MM.1S (cell line): Measurements from ENCODE around the gene RAB6B.

ENCODE experiments used
- DNase-seq: peaks from one replicate; pipeline ENCODE4 v3.0.0-alpha.2; 2015
- H2AFZ ChIP-seq: fragments of 300-600 bp; sonication (generic); 2 replicates; pipeline ENCODE4 v1.6.0; 2016; ENCODE audit warnings: antibody characterized with exemption, low read length
- H3F3A ChIP-seq: fragments of 300-600 bp; sonication (generic); 2 replicates; pipeline ENCODE4 v1.6.1; 2016; ENCODE audit warnings: mild to moderate bottlenecking, antibody characterized with exemption, low read length, moderate library complexity, mixed read lengths; ENCODE audit not compliant: insufficient read depth
- H3K27ac ChIP-seq: fragments of 300-600 bp; sonication (generic); 2 replicates; pipeline ENCODE4 v1.5.1; 2016; ENCODE audit warnings: mild to moderate bottlenecking, low read length
- H3K27me3 ChIP-seq: fragments of 300-600 bp; sonication (generic); replicated peaks from 2 replicates; pipeline ENCODE4 v1.6.0; 2016; ENCODE audit warnings: low read length; ENCODE audit not compliant: insufficient read depth
- H3K36me3 ChIP-seq: fragments of 300-600 bp; sonication (generic); replicated peaks from 2 replicates; pipeline ENCODE4 v1.6.1; 2016; ENCODE audit warnings: mild to moderate bottlenecking, low read length, mixed read lengths; ENCODE audit not compliant: insufficient read depth
- H3K4me1 ChIP-seq: fragments of 300-600 bp; sonication (generic); 2 replicates; pipeline ENCODE4 v1.6.1; 2016; ENCODE audit warnings: low read length, mixed read lengths
- H3K4me2 ChIP-seq: fragments of 300-600 bp; sonication (generic); 2 replicates; pipeline ENCODE4 v1.6.0; 2016; ENCODE audit warnings: low read depth, low read length
- H3K4me3 ChIP-seq: fragments of 300-600 bp; sonication (generic); 2 replicates; pipeline ENCODE4 v1.5.1; 2016; ENCODE audit warnings: low read length, mixed read lengths
- H3K79me2 ChIP-seq: fragments of 300-600 bp; sonication (generic); 2 replicates; pipeline ENCODE4 v1.6.1; 2016; ENCODE audit warnings: mixed run types, low read length, mixed read lengths
- H3K9ac ChIP-seq: fragments of 300-600 bp; sonication (generic); 2 replicates; pipeline ENCODE4 v1.6.1; 2016; ENCODE audit warnings: low read length, mixed read lengths
- H3K9me2 ChIP-seq: fragments of 300-600 bp; sonication (generic); replicated peaks from 2 replicates; pipeline ENCODE4 v1.6.1; 2016; ENCODE audit warnings: mild to moderate bottlenecking, low read length, mixed read lengths; ENCODE audit not compliant: insufficient read depth
- H3K9me3 ChIP-seq: fragments of 300-600 bp; sonication (generic); replicated peaks from 2 replicates; pipeline ENCODE4 v1.6.1; 2016; ENCODE audit warnings: mild to moderate bottlenecking, low read length, mixed read lengths; ENCODE audit not compliant: insufficient read depth
- H4K20me1 ChIP-seq: fragments of 300-600 bp; sonication (generic); 2 replicates; pipeline ENCODE4 v1.6.1; 2016; ENCODE audit warnings: mild to moderate bottlenecking, low read length, moderate library complexity, mixed read lengths; ENCODE audit not compliant: insufficient read depth
- EZH2 ChIP-seq: fragments of 300-600 bp; sonication (generic); optimal IDR thresholded peaks from 2 replicates; pipeline ENCODE3; 2017; ENCODE audit warnings: low read depth, mild to moderate bottlenecking, antibody characterized with exemption, low read length, mixed read lengths
- EZH2phosphoT487 ChIP-seq: fragments of 300-600 bp; sonication (generic); IDR thresholded peaks from 2 replicates; pipeline ENCODE4 v1.6.1; 2018; ENCODE audit warnings: antibody characterized with exemption, low read length
- TF ChIP-seq, protein P1 (sequence below): fragments of 300-600 bp; sonication (generic); IDR thresholded peaks from 2 replicates; pipeline ENCODE4 v1.5.1; 2016; ENCODE audit warnings: antibody characterized with exemption, low read length, mixed read lengths

RAB6B gene

GRCh38 chr3:133865136-133865855 lies 30.4 kb downstream of the RAB6B start:
- Histone ChIP-seq H3K27me3 (no peaks in the 10 kb centered on the region), H3F3A (no peaks in the 10 kb centered on the region), H2AFZ (no peak overlapping the region), H3K4me1 (no peaks in the 10 kb centered on the region), H3K36me3 (no peaks in the 10 kb centered on the region), H3K9ac (no peak overlapping the region), H3K27ac (no peak overlapping the region), H4K20me1 (no peaks in the 10 kb centered on the region), H3K9me3 (no peaks in the 10 kb centered on the region), H3K79me2 (no peaks in the 10 kb centered on the region), H3K4me3 (no peak overlapping the region), H3K9me2 (no peaks in the 10 kb centered on the region), H3K4me2 (no peak overlapping the region)
- no peak for DNase-seq
- TF ChIP-seq, protein P1, sequence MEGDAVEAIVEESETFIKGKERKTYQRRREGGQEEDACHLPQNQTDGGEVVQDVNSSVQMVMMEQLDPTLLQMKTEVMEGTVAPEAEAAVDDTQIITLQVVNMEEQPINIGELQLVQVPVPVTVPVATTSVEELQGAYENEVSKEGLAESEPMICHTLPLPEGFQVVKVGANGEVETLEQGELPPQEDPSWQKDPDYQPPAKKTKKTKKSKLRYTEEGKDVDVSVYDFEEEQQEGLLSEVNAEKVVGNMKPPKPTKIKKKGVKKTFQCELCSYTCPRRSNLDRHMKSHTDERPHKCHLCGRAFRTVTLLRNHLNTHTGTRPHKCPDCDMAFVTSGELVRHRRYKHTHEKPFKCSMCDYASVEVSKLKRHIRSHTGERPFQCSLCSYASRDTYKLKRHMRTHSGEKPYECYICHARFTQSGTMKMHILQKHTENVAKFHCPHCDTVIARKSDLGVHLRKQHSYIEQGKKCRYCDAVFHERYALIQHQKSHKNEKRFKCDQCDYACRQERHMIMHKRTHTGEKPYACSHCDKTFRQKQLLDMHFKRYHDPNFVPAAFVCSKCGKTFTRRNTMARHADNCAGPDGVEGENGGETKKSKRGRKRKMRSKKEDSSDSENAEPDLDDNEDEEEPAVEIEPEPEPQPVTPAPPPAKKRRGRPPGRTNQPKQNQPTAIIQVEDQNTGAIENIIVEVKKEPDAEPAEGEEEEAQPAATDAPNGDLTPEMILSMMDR: no peak
- no peak for TF ChIP-seq EZH2phosphoT487
- TF ChIP-seq EZH2: no peak

- Histone ChIP-seq H2AFZ (no peak overlapping the region), H3K27ac (no peak overlapping the region), H3K79me2 (no peaks in the 10 kb centered on the region), H3K4me1 (no peaks in the 10 kb centered on the region), H3F3A (no peaks in the 10 kb centered on the region), H3K27me3 (no peaks in the 10 kb centered on the region), H4K20me1 (no peaks in the 10 kb centered on the region), H3K4me2 (no peak overlapping the region), H3K36me3 (no peaks in the 10 kb centered on the region), H3K9me2 (no peaks in the 10 kb centered on the region), H3K9ac (no peak overlapping the region), H3K4me3 (no peak overlapping the region), H3K9me3 (no peaks in the 10 kb centered on the region)
- DNase-seq: no peak
- TF ChIP-seq EZH2phosphoT487: no peak
- TF ChIP-seq EZH2: no peak
- TF ChIP-seq, protein P1: no peak
Measured at GRCh38 chr3:133864616-133865015, 31.1 kb downstream of the RAB6B start.

DNA sequence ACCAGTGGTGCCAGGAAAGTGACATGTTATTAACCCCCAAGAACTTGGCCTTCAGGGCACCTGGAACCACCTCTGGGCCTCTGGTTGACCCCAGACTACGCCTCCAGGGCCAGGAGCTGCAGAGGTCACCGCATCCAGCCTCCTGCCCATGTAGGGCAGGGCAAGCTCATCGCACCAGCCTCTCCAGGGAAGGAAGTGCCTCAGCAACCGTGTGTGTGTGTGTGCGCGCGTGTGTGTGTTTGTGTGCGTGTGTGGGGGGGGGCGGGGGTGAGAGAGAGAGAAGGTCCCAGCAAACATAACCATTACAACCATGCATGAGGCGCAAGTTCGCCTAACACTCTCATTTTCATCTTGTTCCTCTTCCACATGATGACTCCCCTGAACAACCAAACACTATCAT lies 31.8 kb downstream of the RAB6B start:
- no peak for DNase-seq
- Histone ChIP-seq H3K4me3 (no peak overlapping the region), H3F3A (no peaks in the 10 kb centered on the region), H3K9me3 (no peaks in the 10 kb centered on the region), H3K9me2 (no peaks in the 10 kb centered on the region), H2AFZ (no peak overlapping the region), H3K36me3 (no peaks in the 10 kb centered on the region), H3K9ac (no peak overlapping the region), H4K20me1 (no peaks in the 10 kb centered on the region), H3K4me2 (no peak overlapping the region), H3K27me3 (no peaks in the 10 kb centered on the region), H3K27ac (no peak overlapping the region), H3K4me1 (no peaks in the 10 kb centered on the region), H3K79me2 (no peaks in the 10 kb centered on the region)
- TF ChIP-seq EZH2 (no peak), EZH2phosphoT487 (no peak)
- TF ChIP-seq, protein P1: no peak
